HepG2 (cell line): ENCODE results near the gene MGLL. TPM values are rescaled to one million over a fixed set of nuclear protein-coding genes. Genes with fewer than 3 reads are reported as not detected.

Source experiments
- ATAC-seq: fragments of 200-7000 bp; cut with Tn5 transposase; 3 replicates; pipeline ENCODE4 v1.9.1; 2020; ENCODE audit warnings: mild to moderate bottlenecking, moderate library complexity
- BruUV-seq: library from RNA; stranded (reverse); fragments of 400-500 nt; replicated peaks from 2 replicates; lab custom pipeline; 2021; lab: Mats Ljungman, UMichigan
- CTCF ChIA-PET: fragments of 300-600 bp; formaldehyde crosslinking; extraction: SDS; loops from one replicate; lab custom pipeline; 2021; ENCODE audit warnings: low total read pairs, inconsistent platforms, low intra/inter-chr PET ratio; lab: Yijun Ruan, JAX
- POLR2A ChIA-PET: fragments of 350-600 bp; sonication (Branson Sonifier 250); formaldehyde crosslinking; loops from one replicate; lab custom pipeline; 2020; ENCODE audit warnings: antibody characterized with exemption, inconsistent platforms; lab: Yijun Ruan, JAX
- DNase-seq: peaks from one replicate; pipeline ENCODE4 v3.0.0-alpha.2; 2015; ENCODE audit warnings: low spot score
- FAIRE-seq: peaks from 3 replicates; lab custom pipeline; 2011; peaks lifted over from hg19 to GRCh38; lab: Jason Lieb, UNC
- H2AFZ ChIP-seq: one replicate; pipeline ENCODE4 v1.6.1; 2011; ENCODE audit warnings: low read length, inconsistent platforms
- H3K27ac ChIP-seq: fragments of 300-600 bp; 3 replicates; pipeline ENCODE4 v1.8.0; 2011; ENCODE audit warnings: mixed run types, mild to moderate bottlenecking, mixed read lengths, low read length, inconsistent platforms; ENCODE audit not compliant: insufficient read depth; ENCODE audit errors: extremely low read length
- H3K27me3 ChIP-seq, 2 experiments: fragments of 200-600 bp in 1 of 2; 2 replicates in 1 of 2; 3 replicates in 1 of 2; pipeline versions ENCODE4 v1.6.0 to v1.8.0; 2011; ENCODE audit warnings: low read length in 2 of 2, mild to moderate bottlenecking in 2 of 2, moderate library complexity in 2 of 2, inconsistent platforms in 1 of 2; ENCODE audit not compliant: insufficient read depth in 2 of 2, control insufficient read depth in 1 of 2
- H3K36me3 ChIP-seq, 2 experiments: fragments of 200-600 bp in 1 of 2; replicated peaks in 1 of 2; 2 replicates in 1 of 2; 3 replicates in 1 of 2; pipeline versions ENCODE4 v1.5.1 to v1.8.0; 2011; ENCODE audit warnings: low read length in 2 of 2, inconsistent platforms in 1 of 2; ENCODE audit not compliant: insufficient read depth in 2 of 2, control insufficient read depth in 1 of 2
- H3K4me1 ChIP-seq: 2 replicates; pipeline ENCODE4 v1.5.1; 2012; ENCODE audit warnings: low read length, inconsistent platforms; ENCODE audit not compliant: insufficient read depth
- H3K4me2 ChIP-seq: 2 replicates; pipeline ENCODE4 v1.6.0; 2011; ENCODE audit warnings: low read depth, low read length, inconsistent platforms
- H3K4me3 ChIP-seq, 3 experiments: fragments of 200-600 bp in 1 of 3; sonication (generic), shearing (Covaris generic) in 1 of 3; replicated peaks in 1 of 3; 2 replicates each; pipeline ENCODE4 v1.5.1; 2011 to 2016; ENCODE audit warnings: low read length in 3 of 3, inconsistent platforms in 2 of 3, low read depth in 2 of 3, mild to moderate bottlenecking in 2 of 3, control low read depth in 1 of 3, mixed read lengths in 1 of 3; ENCODE audit not compliant: insufficient read depth in 1 of 3
- H3K79me2 ChIP-seq: one replicate; pipeline ENCODE4 v1.6.1; 2011; ENCODE audit warnings: low read length, inconsistent platforms; ENCODE audit not compliant: insufficient read depth
- H3K9ac ChIP-seq: 2 replicates; pipeline ENCODE4 v1.6.0; 2011; ENCODE audit warnings: mild to moderate bottlenecking, low read depth, low read length, inconsistent platforms; ENCODE audit not compliant: insufficient read depth
- H3K9me3 ChIP-seq: 2 replicates; pipeline ENCODE4 v1.5.1; 2012; ENCODE audit warnings: mild to moderate bottlenecking, low read length
- H4K20me1 ChIP-seq: 2 replicates; pipeline ENCODE4 v1.6.0; 2011; ENCODE audit warnings: inconsistent platforms, mild to moderate bottlenecking, low read length, moderate library complexity; ENCODE audit not compliant: insufficient read depth
- FOSL2 ChIP-seq: sonication (generic); formaldehyde crosslinking; IDR thresholded peaks from 2 replicates; pipeline ENCODE4 v1.4.0; 2020; ENCODE audit warnings: missing genetic modification reagents
- FOXO4 ChIP-seq: sonication (generic); formaldehyde crosslinking; conservative IDR thresholded peaks from 2 replicates; pipeline ENCODE4 v1.8.1; 2023; ENCODE audit warnings: missing genetic modification reagents
- FOXP1 ChIP-seq, 2 experiments: fragments of 450-650 bp in 1 of 2; IDR thresholded peaks; 2 replicates each; pipeline ENCODE4 v1.6.1; 2017 to 2018; ENCODE audit warnings: antibody characterized with exemption in 1 of 2
- KDM3A ChIP-seq: IDR thresholded peaks from 2 replicates; pipeline ENCODE4 v1.6.1; 2018; ENCODE audit warnings: low read depth, missing compliant biosample characterization
- NFYC ChIP-seq: IDR thresholded peaks from 2 replicates; pipeline ENCODE4 v1.6.1; 2016; ENCODE audit warnings: missing genetic modification reagents, missing compliant biosample characterization
- ONECUT2 ChIP-seq: sonication (generic); formaldehyde crosslinking; IDR thresholded peaks from 2 replicates; pipeline ENCODE4 v1.4.0; 2020; ENCODE audit warnings: missing genetic modification reagents
- PAXIP1 ChIP-seq: sonication (generic); formaldehyde crosslinking; conservative IDR thresholded peaks from 2 replicates; pipeline ENCODE4 v1.4.0; 2020; ENCODE audit warnings: mild to moderate bottlenecking, missing genetic modification reagents, moderate library complexity
- SIX4 ChIP-seq: sonication (generic); formaldehyde crosslinking; IDR thresholded peaks from 2 replicates; pipeline ENCODE4 v1.4.0; 2020; ENCODE audit warnings: missing genetic modification reagents
- SOX6 ChIP-seq, 2 experiments: fragments of 450-650 bp in 1 of 2; sonication (generic) in 1 of 2; formaldehyde crosslinking in 1 of 2; IDR thresholded peaks; 2 replicates each; pipeline versions ENCODE4 v1.4.0 to v1.6.1; 2017 to 2020; ENCODE audit warnings: antibody characterized with exemption in 1 of 2, mild to moderate bottlenecking in 1 of 2, missing genetic modification reagents in 1 of 2
- ZC3H13 ChIP-seq: sonication (generic); formaldehyde crosslinking; IDR thresholded peaks from 2 replicates; pipeline ENCODE4 v1.8.1; 2023; ENCODE audit warnings: mild to moderate bottlenecking, missing genetic modification reagents, moderate library complexity
- ZEB1 ChIP-seq: IDR thresholded peaks from 2 replicates; pipeline ENCODE4 v1.6.1; 2012; ENCODE audit warnings: mild to moderate bottlenecking, low read depth, inconsistent platforms; ENCODE audit not compliant: insufficient replicate concordance
- ZNF234 ChIP-seq: sonication (generic); formaldehyde crosslinking; conservative IDR thresholded peaks from 2 replicates; pipeline ENCODE4 v1.5.1; 2020; ENCODE audit warnings: mild to moderate bottlenecking, missing genetic modification reagents
- ZNF446 ChIP-seq: sonication (generic); formaldehyde crosslinking; IDR thresholded peaks from 2 replicates; pipeline ENCODE4 v1.5.0; 2020; ENCODE audit warnings: mild to moderate bottlenecking, missing genetic modification reagents
- WGBS: methylation state at CpG from one replicate; pipeline ENCODE4 v1.1.6; 2017; ENCODE audit warnings: low lambda C conversion rate; 5-methylcytosine and 5-hydroxymethylcytosine counted together
- in situ Hi-C: cut with HindIII; loops from 2 replicates; pipeline ENCODE4 v1.10.0; 2017; ENCODE audit warnings: low pct_unique_long_range_greater_than_20kb; ENCODE audit not compliant: extremely low pct_ligation_motif_present
- intact Hi-C: fragments of 100-400 bp; cut with micrococcal nuclease; formaldehyde crosslinking; loops from one replicate; pipeline ENCODE4 v1.10.0; 2022; ENCODE audit not compliant: unreplicated experiment
- polyA plus RNA-seq, 8 experiments: library from polyadenylated mRNA; depleted of rRNA in 3 of 8; stranded (reverse) in 7 of 8; unstranded in 1 of 8; fragments of >200 nt; fragmentation: Illumina TruSeq in 4 of 8; extraction: Trizol in 4 of 8; gene quantifications; 2 replicates each; pipeline versions ENCODE4 v1.2.1 to v1.2.3, GENCODE V29; 2011 to 2016; ENCODE audit warnings: low read depth in 4 of 8, missing spikeins in 1 of 8, mixed read lengths in 1 of 8; ENCODE audit not compliant: insufficient read depth in 1 of 8
- total RNA-seq, 5 experiments: library from RNA; depleted of rRNA; stranded (reverse); fragments of >200 nt; fragmentation: Illumina TruSeq; extraction: Trizol; gene quantifications; 2 replicates each; pipeline ENCODE4 v1.2.3, GENCODE V29; 2016; ENCODE audit warnings: low read depth in 1 of 5

MGLL gene
- total and polyA plus RNA-seq, 2 of the 13 experiments (the other 11 are each of a cell fraction or from before 2014, with no cell fraction given), result not detected

- H3K4me2 ChIP-seq, result no peak overlapping the region
- no TSS peak for BruUV-seq
- no peak overlapping the region for H3K27ac ChIP-seq
- H3K9ac ChIP-seq, result no peak overlapping the region
- DNase-seq (no peak), FAIRE-seq (no peak), ATAC-seq (no peak)
- H3K4me1 ChIP-seq, result no peaks in the 10 kb centered on the region
- no peak overlapping the region for H3K4me3 ChIP-seq
- H2AFZ ChIP-seq, result no peak overlapping the region
- ChIA-PET POLR2A (no interaction called here), CTCF (no interaction called here)
- no peaks in the 10 kb centered on the region for H4K20me1 ChIP-seq
- TF ChIP-seq FOXO4 (no peak), KDM3A (no peak), FOXP1 (IDR thresholded peaks at IDR 0.05) (no peak), FOXP1 (CRISPR knock-in tag; IDR thresholded peaks at IDR 0.05) (no peak), SIX4 (CRISPR knock-in tag) (no peak), ZNF446 (CRISPR knock-in tag) (no peak), FOSL2 (CRISPR knock-in tag) (no peak), ZEB1 (no peak), SOX6 (IDR thresholded peaks at IDR 0.05) (no peak), SOX6 (CRISPR knock-in tag; IDR thresholded peaks at IDR 0.05) (no peak), ONECUT2 (CRISPR knock-in tag) (no peak), ZC3H13 (no peak), PAXIP1 (CRISPR knock-in tag) (no peak), NFYC (CRISPR knock-in tag) (no peak), ZNF234 (CRISPR knock-in tag) (no peak)
- no peaks in the 10 kb centered on the region for H3K36me3 ChIP-seq
- intact Hi-C loops, result no loop called here
- H3K79me2 ChIP-seq, result no peaks in the 10 kb centered on the region
- no peaks in the 10 kb centered on the region for H3K9me3 ChIP-seq
- WGBS, result 61% methylated on average over 14 of the region's 14 CpGs
- in situ Hi-C loops, result no loop called here
- H3K27me3 ChIP-seq, result peaks cover 6 to 51% of the 10 kb centered on the region in 2 experiments
Observed at GRCh38 chr3:127711896-127712295, 110.4 kb downstream of the MGLL start.
